Activated CD4-positive, CD25-positive, alpha-beta regulatory T cell (primary cell): ENCODE measurements around the gene BEAN1.
"Not testable (repeated sequence)": the region's sequence is repeated elsewhere in the genome, so short reads cannot be mapped to it uniquely, and the experiment has no call there.

Source experiments
- DNase-seq, 4 experiments: peaks; one replicate each; lab custom pipeline; 2025; lab: John Stamatoyannopoulos, UW

The BEAN1 gene

GRCh38 chr16:66441586-66442375 is 14.7 kb downstream of the BEAN1 start:
- no peak for DNase-seq

- DNase-seq = no peak
These were observed 15.6 kb downstream of the BEAN1 start for GRCh38 chr16:66442502-66443268.

- DNase-seq = no peak
These were observed 16.2 kb downstream of the BEAN1 start for GRCh38 chr16:66443269-66443652.

GRCh38 chr16:66444049-66444481 is 17.0 kb downstream of the BEAN1 start:
- DNase-seq = no peak

- no peak for DNase-seq
These were observed 19.6 kb downstream of the BEAN1 start for GRCh38 chr16:66446737-66447136.

- no peak for DNase-seq
These were observed 20.4 kb downstream of the BEAN1 start for GRCh38 chr16:66447491-66447890.

GRCh38 chr16:66451548-66451947 is 24.5 kb downstream of the BEAN1 start:
- DNase-seq = no peak

GRCh38 chr16:66453230-66453629 is 26.1 kb downstream of the BEAN1 start:
- DNase-seq = not testable (repeated sequence)

GRCh38 chr16:66454751-66455150 is 27.7 kb downstream of the BEAN1 start:
- DNase-seq = no peak

GRCh38 chr16:66455970-66456369 is 28.9 kb downstream of the BEAN1 start:
- DNase-seq = no peak

GRCh38 chr16:66457888-66458287 is 30.8 kb downstream of the BEAN1 start:
- no peak for DNase-seq

- no peak for DNase-seq
These were observed 31.2 kb downstream of the BEAN1 start for GRCh38 chr16:66458292-66458691.

- DNase-seq = no peak
These were observed 31.8 kb downstream of the BEAN1 start for GRCh38 chr16:66458853-66459252.

- DNase-seq = no peak
These were observed 32.8 kb downstream of the BEAN1 start for GRCh38 chr16:66459878-66460277.

- DNase-seq = no peak
These were observed 33.6 kb downstream of the BEAN1 start for GRCh38 chr16:66460703-66461102.

GRCh38 chr16:66462912-66463311 is 35.8 kb downstream of the BEAN1 start:
- no peak for DNase-seq

GRCh38 chr16:66465946-66466345 is 38.9 kb downstream of the BEAN1 start:
- not testable (repeated sequence) for DNase-seq

- DNase-seq = not testable (repeated sequence)
These were observed 39.5 kb downstream of the BEAN1 start for GRCh38 chr16:66466636-66467035.

GRCh38 chr16:66467611-66468010 is 40.5 kb downstream of the BEAN1 start:
- no peak for DNase-seq

GRCh38 chr16:66468321-66468965 is 41.3 kb downstream of the BEAN1 start:
- no peak for DNase-seq

- no peak for DNase-seq
These were observed 42.3 kb downstream of the BEAN1 start for GRCh38 chr16:66469291-66469946.

- DNase-seq = no peak
These were observed 43.0 kb downstream of the BEAN1 start for GRCh38 chr16:66469947-66470546.
